ENCODE results near the gene CDYL2.

- TF ChIP-seq PATZ1 (CRISPR knock-in tag; IDR thresholded peaks at IDR 0.05; ENCODE audit: borderline replicate concordance), result no peak
- TF ChIP-seq ZNF565 (CRISPR knock-in tag; conservative IDR thresholded peaks at IDR 0.05; ENCODE audit: low read depth), result no peak
- no peak for TF ChIP-seq ZNF8 (CRISPR knock-in tag; IDR thresholded peaks at IDR 0.05)
- TF ChIP-seq BACH2 (CRISPR knock-in tag; IDR thresholded peaks at IDR 0.05; ENCODE audit: borderline replicate concordance), result no peak
- TF ChIP-seq ESRRG (CRISPR knock-in tag; IDR thresholded peaks at IDR 0.05), result no peak
- TF ChIP-seq OSR1 (CRISPR knock-in tag; IDR thresholded peaks at IDR 0.05), result no peak
These were observed 148.6 kb downstream of the CDYL2 start for GRCh38 chr16:80655751-80656150.

Data from SK-N-SH treated with all-trans-retinoic acid at 6 μM for 48 hours (cell line).